ENCODE data around the gene GPC5. TPM values are rescaled to one million over a fixed set of nuclear protein-coding genes. Genes with fewer than 3 reads are reported as not detected.

GPC5 gene
- total and polyA plus RNA-seq, 2 of the 8 experiments (the other 6 are each of a cell fraction or from before 2014, with no cell fraction given): 0.20 to 0.39 TPM

- Histone ChIP-seq H3K79me2 (ENCODE audit: control insufficient read depth in 1 of 2, insufficient read depth in 2 of 2, low read length in 2 of 2) (no peaks in the 10 kb centered on the region), H4K8ac (ENCODE audit: extremely low read depth, insufficient read depth, low read length) (no peak overlapping the region), H2BK120ac (replicated peaks; ENCODE audit: low read depth, low read length) (no peak overlapping the region), H4K91ac (replicated peaks; ENCODE audit: insufficient read length, low read length) (no peak overlapping the region), H3K23ac (ENCODE audit: insufficient read length) (no peak overlapping the region), H3K4me3 (ENCODE audit: extremely low read depth in 1 of 4, insufficient read depth in 2 of 4, low read depth in 3 of 4, low read length in 4 of 4) (no peak overlapping the region), H3K18ac (ENCODE audit: extremely low read depth, low read length) (no peak overlapping the region), H3K36me3 (ENCODE audit: control insufficient read depth in 2 of 4, insufficient read depth in 4 of 4, low read length in 3 of 4) (no peaks in the 10 kb centered on the region), H4K20me1 (replicated peaks in 1 of 2; ENCODE audit: control insufficient read depth in 1 of 2, insufficient read depth in 2 of 2, low read length in 2 of 2) (no peaks in the 10 kb centered on the region), H3K4ac (replicated peaks; ENCODE audit: insufficient read length, low read depth, low read length) (no peak overlapping the region), H3K14ac (ENCODE audit: insufficient read length) (no peak overlapping the region), H2BK12ac (ENCODE audit: low read depth, low read length) (no peak overlapping the region), H3K27ac (ENCODE audit: low read depth, low read length) (peak overlapping the region; percentile 42; the same call in 1 of the 2 replicates), H2BK5ac (ENCODE audit: low read depth, low read length) (no peak overlapping the region), H2AFZ (ENCODE audit: low read length) (0 out of 2 replicates have a peak overlapping the region, but pooled peaks have one; percentile 54), H4K5ac (ENCODE audit: insufficient read length, low read depth, low read length) (no peak overlapping the region), H3K4me1 (replicated peaks in 1 of 4; ENCODE audit: control insufficient read depth in 3 of 4, insufficient read depth in 4 of 4, low read length in 3 of 4) (no peaks in the 10 kb centered on the region), H3K79me1 (ENCODE audit: low read depth, low read length) (no peaks in the 10 kb centered on the region), H2AK5ac (ENCODE audit: low read depth, low read length) (no peak overlapping the region), H3K27me3 (replicated peaks in 1 of 4; ENCODE audit: control insufficient read depth in 3 of 4, extremely low read depth in 1 of 4, insufficient read depth in 3 of 4, low read length in 3 of 4) (no peaks in the 10 kb centered on the region), H3K23me2 (ENCODE audit: low read depth, low read length) (no peaks in the 10 kb centered on the region), H2BK15ac (ENCODE audit: low read length) (no peak overlapping the region), H3K56ac (replicated peaks; ENCODE audit: insufficient read length, low read depth, low read length) (no peak overlapping the region), H2BK20ac (ENCODE audit: low read length) (no peak overlapping the region), H3K9ac (replicated peaks in 1 of 4; ENCODE audit: extremely low read depth in 1 of 4, low read depth in 3 of 4, low read length in 3 of 4) (no peak overlapping the region; a peak in 1 of 7 replicates), H3K4me2 (ENCODE audit: insufficient read depth in 1 of 2, low read depth in 2 of 2, low read length in 2 of 2) (no peak overlapping the region), H3K9me3 (ENCODE audit: insufficient read depth in 2 of 2, low read depth in 1 of 2, low read length in 1 of 2) (no peaks in the 10 kb centered on the region)
- FAIRE-seq (no peak), DNase-seq (ENCODE audit: low read depth in 1 of 2, low spot score in 2 of 2) (no peak)
- ChIA-PET POLR2A (ENCODE audit: partially characterized antibody) (no interaction called here), CTCF (ENCODE audit: partially characterized antibody) (no interaction called here)
- 88% methylated on average over 2 of the region's 2 CpGs; no CpG with 5 or more reads in 1 of the 2 experiments for WGBS, 2 experiments (ENCODE audit: extremely low coverage in 1 of 2, insufficient coverage in 1 of 2, insufficient read length in 1 of 2, insufficient replicate concordance in 2 of 2, low coverage in 1 of 2, low lambda C conversion rate in 2 of 2, missing lambda C conversion rate in 1 of 2)
- no peak for TF ChIP-seq GTF2F1 (IDR thresholded peaks at IDR 0.05; ENCODE audit: borderline replicate concordance, low read depth, low read length)
- TF ChIP-seq CREB1 (IDR thresholded peaks at IDR 0.05): no peak
- no peak for TF ChIP-seq CTBP2 (IDR thresholded peaks at IDR 0.05; ENCODE audit: borderline replicate concordance, insufficient read depth, insufficient read length, low read length)
- TF ChIP-seq CEBPB (IDR thresholded peaks at IDR 0.05; ENCODE audit: low read depth, low read length): no peak
- TF ChIP-seq HDAC2 (IDR thresholded peaks at IDR 0.05; ENCODE audit: borderline replicate concordance in 1 of 2, low read depth in 2 of 2, low read length in 2 of 2): no peak
- no peak for TF ChIP-seq EP300 (IDR thresholded peaks at IDR 0.05; ENCODE audit: borderline replicate concordance in 1 of 2, low read depth in 2 of 2, low read length in 2 of 2)
- TF ChIP-seq RFX5 (IDR thresholded peaks at IDR 0.05; ENCODE audit: borderline replicate concordance, low read depth, low read length): no peak
- TF ChIP-seq MAX (IDR thresholded peaks at IDR 0.05): no peak
- no peak for TF ChIP-seq TBP (IDR thresholded peaks at IDR 0.05; ENCODE audit: low read depth, low read length)
- no peak for TF ChIP-seq GABPA (IDR thresholded peaks at IDR 0.05; ENCODE audit: borderline replicate concordance, insufficient read depth, low read length)
- TF ChIP-seq POLR2AphosphoS5 (IDR thresholded peaks at IDR 0.05; ENCODE audit: low read depth, low read length): no peak
- no peak for TF ChIP-seq ATF3 (IDR thresholded peaks at IDR 0.05; ENCODE audit: insufficient read depth, low read depth, low read length)
- TF ChIP-seq FOSL1 (IDR thresholded peaks at IDR 0.05; ENCODE audit: insufficient read depth, low read depth, low read length): no peak
Measured at GRCh38 chr13:91667486-91667885, 269.1 kb downstream of the GPC5 start.

Measured in H1 (cell line).